GM12891 (cell line): ENCODE results near the gene PKP1.

Experiments used
- POLR2A ChIP-seq: IDR thresholded peaks from 2 replicates; pipeline ENCODE4 v1.6.1; 2011; ENCODE audit warnings: low read depth, low read length, control low read depth
- TAF1 ChIP-seq: IDR thresholded peaks from 2 replicates; pipeline ENCODE4 v1.6.1; 2011; ENCODE audit warnings: low read depth, low read length, control low read depth

GRCh38 chr1:201346337-201346939, 63.1 kb downstream of the PKP1 start:
- TF ChIP-seq POLR2A (no peak), TAF1 (no peak)
